ENCODE data around the gene SLIT3. TPM values are rescaled to one million over a fixed set of nuclear protein-coding genes. Genes with fewer than 3 reads are reported as not detected.

SLIT3 gene
- total and polyA plus RNA-seq, 2 donors (not counting 3 experiments of a cell fraction or from before 2014, with no cell fraction given): 0.90 to 1.0 TPM

DNA sequence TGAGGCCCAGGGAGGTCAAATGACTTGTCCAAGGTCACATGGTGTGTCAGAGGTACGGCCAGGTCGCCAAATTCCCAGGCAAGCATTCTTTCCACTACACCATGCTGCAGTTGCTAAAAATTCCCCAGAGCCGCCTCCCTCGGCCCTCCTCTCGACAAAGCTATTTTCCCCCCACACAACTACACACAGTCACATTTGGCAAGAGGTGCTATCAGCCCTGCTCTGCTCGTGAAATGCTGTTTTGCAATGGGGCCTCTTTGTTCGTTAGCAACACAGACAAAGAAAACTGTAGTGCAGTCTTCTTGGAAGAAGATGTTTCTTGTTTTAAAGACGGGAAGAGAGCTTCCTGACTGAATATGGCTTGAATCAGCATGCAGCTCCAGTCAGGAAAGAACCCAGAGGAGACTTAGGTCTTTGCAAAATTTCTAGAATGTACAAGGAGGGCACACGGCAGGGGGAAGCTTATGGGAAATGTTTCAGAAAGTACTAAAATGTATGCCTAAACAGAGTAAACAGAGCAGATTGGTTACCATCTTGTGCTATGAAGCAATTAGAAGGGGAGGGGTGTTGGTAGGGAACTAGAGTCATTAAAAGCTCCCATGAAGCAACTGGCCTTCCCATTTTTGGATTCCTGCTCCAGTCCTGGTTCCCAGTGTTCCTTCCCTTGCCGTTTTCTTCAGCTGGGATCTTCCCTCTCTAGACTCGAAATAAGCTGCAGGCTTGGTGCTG is 14.2 kb downstream of the SLIT3 start:
- Histone ChIP-seq H3K9me3 (replicated peaks; ENCODE audit: control insufficient read depth, insufficient read depth, low read length) (no peaks in the 10 kb centered on the region), H3K9ac (replicated peaks; ENCODE audit: extremely low read depth, insufficient read depth, low read length) (no peak overlapping the region), H3K27me3 (ENCODE audit: control insufficient read depth in 2 of 2, insufficient read depth in 2 of 2, low read length in 2 of 2) (no peaks in the 10 kb centered on the region), H3K27ac (ENCODE audit: insufficient read depth, low read depth, low read length) (no peak overlapping the region), H3K9me1 (replicated peaks; ENCODE audit: control insufficient read depth, extremely low read depth, insufficient read depth, low read length) (no peaks in the 10 kb centered on the region), H3K4me1 (ENCODE audit: control insufficient read depth, extremely low read depth, insufficient read depth, low read length) (no peaks in the 10 kb centered on the region), H2AFZ (ENCODE audit: low read depth, low read length) (no peak overlapping the region), H3K4me3 (replicated peaks in 1 of 3; ENCODE audit: insufficient read depth in 1 of 3, low read depth in 1 of 3, low read length in 3 of 3) (no peak overlapping the region), H3K79me2 (ENCODE audit: control insufficient read depth, insufficient read depth, low read length) (no peaks in the 10 kb centered on the region), H4K20me1 (replicated peaks; ENCODE audit: control insufficient read depth, extremely low read depth, insufficient read depth, low read length) (no peaks in the 10 kb centered on the region), H3K36me3 (ENCODE audit: control insufficient read depth in 2 of 2, extremely low read depth in 1 of 2, insufficient read depth in 2 of 2, low read length in 2 of 2) (no peaks in the 10 kb centered on the region), H3K4me2 (ENCODE audit: insufficient read depth, low read length) (no peak overlapping the region)
- BruUV-seq (replicated peaks): no TSS peak
- dilution Hi-C loops (cut with MboI; ENCODE audit: extremely low pct_ligation_motif_present, low sequenced_read_pairs) (no loop called here), intact Hi-C loops (cut with micrococcal nuclease) (no loop called here)
- CTCF ChIA-PET: interaction anchor here (1.1 to 1.3 kb wide), 2 partner anchors 15 to 25 kb away, joined by 3 read pairs; no protein-coding TSS in a partner anchor
- FAIRE-seq (no peak), DNase-seq (ENCODE audit: low read depth, low spot score) (no peak)
- TF ChIP-seq, protein P1, sequence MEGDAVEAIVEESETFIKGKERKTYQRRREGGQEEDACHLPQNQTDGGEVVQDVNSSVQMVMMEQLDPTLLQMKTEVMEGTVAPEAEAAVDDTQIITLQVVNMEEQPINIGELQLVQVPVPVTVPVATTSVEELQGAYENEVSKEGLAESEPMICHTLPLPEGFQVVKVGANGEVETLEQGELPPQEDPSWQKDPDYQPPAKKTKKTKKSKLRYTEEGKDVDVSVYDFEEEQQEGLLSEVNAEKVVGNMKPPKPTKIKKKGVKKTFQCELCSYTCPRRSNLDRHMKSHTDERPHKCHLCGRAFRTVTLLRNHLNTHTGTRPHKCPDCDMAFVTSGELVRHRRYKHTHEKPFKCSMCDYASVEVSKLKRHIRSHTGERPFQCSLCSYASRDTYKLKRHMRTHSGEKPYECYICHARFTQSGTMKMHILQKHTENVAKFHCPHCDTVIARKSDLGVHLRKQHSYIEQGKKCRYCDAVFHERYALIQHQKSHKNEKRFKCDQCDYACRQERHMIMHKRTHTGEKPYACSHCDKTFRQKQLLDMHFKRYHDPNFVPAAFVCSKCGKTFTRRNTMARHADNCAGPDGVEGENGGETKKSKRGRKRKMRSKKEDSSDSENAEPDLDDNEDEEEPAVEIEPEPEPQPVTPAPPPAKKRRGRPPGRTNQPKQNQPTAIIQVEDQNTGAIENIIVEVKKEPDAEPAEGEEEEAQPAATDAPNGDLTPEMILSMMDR (IDR thresholded peaks at IDR 0.05; ENCODE audit: extremely low read depth in 1 of 2, insufficient read depth in 1 of 2, low read depth in 1 of 2, low read length in 2 of 2): no peak
- TF ChIP-seq JUN (IDR thresholded peaks at IDR 0.05; ENCODE audit: borderline replicate concordance, insufficient read depth, insufficient read length, low read depth): no peak
- TF ChIP-seq FOS (IDR thresholded peaks at IDR 0.05; ENCODE audit: borderline replicate concordance, insufficient read depth, low read length): no peak
- TF ChIP-seq, protein P2, sequence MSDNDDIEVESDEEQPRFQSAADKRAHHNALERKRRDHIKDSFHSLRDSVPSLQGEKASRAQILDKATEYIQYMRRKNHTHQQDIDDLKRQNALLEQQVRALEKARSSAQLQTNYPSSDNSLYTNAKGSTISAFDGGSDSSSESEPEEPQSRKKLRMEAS (IDR thresholded peaks at IDR 0.05; ENCODE audit: insufficient read depth, insufficient read length): no peak
- no peak for TF ChIP-seq EZH2 (IDR thresholded peaks at IDR 0.05; ENCODE audit: borderline replicate concordance, low read depth, low read length, severe bottlenecking)
- TF ChIP-seq MYC (IDR thresholded peaks at IDR 0.05; ENCODE audit: low read depth, low read length): no peak
- no peak for TF ChIP-seq GATA2 (IDR thresholded peaks at IDR 0.05; ENCODE audit: insufficient read depth, insufficient read length, low read depth, low read length)
- no peak for TF ChIP-seq POLR2AphosphoS5 (IDR thresholded peaks at IDR 0.05; ENCODE audit: insufficient read depth, low read depth, low read length)
- POLR2A ChIA-PET: no interaction called here
